HL-60 (cell line): Measurements from ENCODE around the gene GREM1.

Experiments
- DNase-seq, 2 experiments: peaks; one replicate each; pipeline ENCODE4 v3.0.0-alpha.2; 2010 to 2020; ENCODE audit warnings: low read depth in 1 of 2, low spot score in 1 of 2
- H3K27ac ChIP-seq: fragments of 250-450 bp; sonication (Bioruptor Pico); replicated peaks from 2 replicates; pipeline ENCODE4 v1.5.1; 2020; ENCODE audit warnings: mild to moderate bottlenecking, moderate library complexity
- H3K27me3 ChIP-seq: fragments of 250-450 bp; sonication (Bioruptor Pico); 2 replicates; pipeline ENCODE4 v1.5.1; 2021; ENCODE audit warnings: mild to moderate bottlenecking, moderate library complexity; ENCODE audit not compliant: insufficient read depth, poor library complexity, severe bottlenecking
- H3K4me3 ChIP-seq: replicated peaks from 2 replicates; pipeline ENCODE4 v1.5.1; 2011; ENCODE audit warnings: mild to moderate bottlenecking, control low read depth, low read length; ENCODE audit not compliant: insufficient read depth
- GABPA ChIP-seq: IDR thresholded peaks from 2 replicates; pipeline ENCODE4 v1.6.1; 2012; ENCODE audit warnings: low read depth
- POLR2AphosphoS5 ChIP-seq: IDR thresholded peaks from 2 replicates; pipeline ENCODE4 v1.6.1; 2012; ENCODE audit warnings: low read depth
- SPI1 ChIP-seq: IDR thresholded peaks from 2 replicates; pipeline ENCODE4 v1.6.1; 2012; ENCODE audit warnings: low read depth, mild to moderate bottlenecking, borderline replicate concordance
- TF ChIP-seq, protein P1 (sequence below): IDR thresholded peaks from one replicate; pipeline ENCODE4 v1.5.1; 2011; ENCODE audit warnings: low read length, control low read depth, inconsistent platforms; ENCODE audit not compliant: insufficient read depth
- TF ChIP-seq, protein P2 (sequence below): IDR thresholded peaks from 2 replicates; pipeline ENCODE4 v1.6.1; 2012; ENCODE audit warnings: low read depth; ENCODE audit not compliant: insufficient replicate concordance

Gene GREM1

DNA sequence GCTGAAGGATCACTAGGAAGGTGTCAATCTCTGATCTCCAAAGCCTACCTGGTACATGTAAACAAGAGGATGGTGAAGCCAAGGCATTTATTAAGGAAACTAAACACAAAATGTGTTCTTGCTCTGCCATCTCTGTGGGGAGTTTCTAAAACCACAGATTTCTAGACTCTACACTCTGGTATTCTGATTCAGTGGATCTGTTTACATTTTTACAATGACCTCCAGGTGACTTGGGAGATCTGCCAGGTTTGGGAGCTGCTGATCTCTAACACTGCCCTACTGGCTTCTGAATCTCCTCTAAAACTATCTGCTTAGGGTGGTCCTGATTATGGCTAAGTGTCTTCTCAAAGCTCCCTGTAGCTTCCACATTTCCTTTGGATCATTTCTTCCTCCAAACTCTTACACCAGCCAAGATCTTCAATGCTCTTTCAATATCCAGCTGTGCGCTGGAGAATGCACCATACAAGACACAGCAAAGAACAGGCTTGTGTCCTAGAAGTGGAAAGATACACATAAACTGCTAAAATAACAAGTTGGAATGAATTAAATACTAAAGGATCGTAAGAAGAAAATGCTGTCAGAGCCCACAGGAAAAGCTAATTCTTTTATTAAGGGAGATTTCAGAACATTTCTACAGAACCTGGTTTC is 72.7 kb downstream of the GREM1 start:
- no peak for DNase-seq
- TF ChIP-seq SPI1 (no peak), POLR2AphosphoS5 (no peak), GABPA (no peak)
- TF ChIP-seq, protein P1, sequence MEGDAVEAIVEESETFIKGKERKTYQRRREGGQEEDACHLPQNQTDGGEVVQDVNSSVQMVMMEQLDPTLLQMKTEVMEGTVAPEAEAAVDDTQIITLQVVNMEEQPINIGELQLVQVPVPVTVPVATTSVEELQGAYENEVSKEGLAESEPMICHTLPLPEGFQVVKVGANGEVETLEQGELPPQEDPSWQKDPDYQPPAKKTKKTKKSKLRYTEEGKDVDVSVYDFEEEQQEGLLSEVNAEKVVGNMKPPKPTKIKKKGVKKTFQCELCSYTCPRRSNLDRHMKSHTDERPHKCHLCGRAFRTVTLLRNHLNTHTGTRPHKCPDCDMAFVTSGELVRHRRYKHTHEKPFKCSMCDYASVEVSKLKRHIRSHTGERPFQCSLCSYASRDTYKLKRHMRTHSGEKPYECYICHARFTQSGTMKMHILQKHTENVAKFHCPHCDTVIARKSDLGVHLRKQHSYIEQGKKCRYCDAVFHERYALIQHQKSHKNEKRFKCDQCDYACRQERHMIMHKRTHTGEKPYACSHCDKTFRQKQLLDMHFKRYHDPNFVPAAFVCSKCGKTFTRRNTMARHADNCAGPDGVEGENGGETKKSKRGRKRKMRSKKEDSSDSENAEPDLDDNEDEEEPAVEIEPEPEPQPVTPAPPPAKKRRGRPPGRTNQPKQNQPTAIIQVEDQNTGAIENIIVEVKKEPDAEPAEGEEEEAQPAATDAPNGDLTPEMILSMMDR = no peak
- TF ChIP-seq, protein P2, sequence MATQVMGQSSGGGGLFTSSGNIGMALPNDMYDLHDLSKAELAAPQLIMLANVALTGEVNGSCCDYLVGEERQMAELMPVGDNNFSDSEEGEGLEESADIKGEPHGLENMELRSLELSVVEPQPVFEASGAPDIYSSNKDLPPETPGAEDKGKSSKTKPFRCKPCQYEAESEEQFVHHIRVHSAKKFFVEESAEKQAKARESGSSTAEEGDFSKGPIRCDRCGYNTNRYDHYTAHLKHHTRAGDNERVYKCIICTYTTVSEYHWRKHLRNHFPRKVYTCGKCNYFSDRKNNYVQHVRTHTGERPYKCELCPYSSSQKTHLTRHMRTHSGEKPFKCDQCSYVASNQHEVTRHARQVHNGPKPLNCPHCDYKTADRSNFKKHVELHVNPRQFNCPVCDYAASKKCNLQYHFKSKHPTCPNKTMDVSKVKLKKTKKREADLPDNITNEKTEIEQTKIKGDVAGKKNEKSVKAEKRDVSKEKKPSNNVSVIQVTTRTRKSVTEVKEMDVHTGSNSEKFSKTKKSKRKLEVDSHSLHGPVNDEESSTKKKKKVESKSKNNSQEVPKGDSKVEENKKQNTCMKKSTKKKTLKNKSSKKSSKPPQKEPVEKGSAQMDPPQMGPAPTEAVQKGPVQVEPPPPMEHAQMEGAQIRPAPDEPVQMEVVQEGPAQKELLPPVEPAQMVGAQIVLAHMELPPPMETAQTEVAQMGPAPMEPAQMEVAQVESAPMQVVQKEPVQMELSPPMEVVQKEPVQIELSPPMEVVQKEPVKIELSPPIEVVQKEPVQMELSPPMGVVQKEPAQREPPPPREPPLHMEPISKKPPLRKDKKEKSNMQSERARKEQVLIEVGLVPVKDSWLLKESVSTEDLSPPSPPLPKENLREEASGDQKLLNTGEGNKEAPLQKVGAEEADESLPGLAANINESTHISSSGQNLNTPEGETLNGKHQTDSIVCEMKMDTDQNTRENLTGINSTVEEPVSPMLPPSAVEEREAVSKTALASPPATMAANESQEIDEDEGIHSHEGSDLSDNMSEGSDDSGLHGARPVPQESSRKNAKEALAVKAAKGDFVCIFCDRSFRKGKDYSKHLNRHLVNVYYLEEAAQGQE = no peak
- Histone ChIP-seq H3K4me3 (no peak overlapping the region), H3K27ac (no peak overlapping the region), H3K27me3 (no peaks in the 10 kb centered on the region)

DNA sequence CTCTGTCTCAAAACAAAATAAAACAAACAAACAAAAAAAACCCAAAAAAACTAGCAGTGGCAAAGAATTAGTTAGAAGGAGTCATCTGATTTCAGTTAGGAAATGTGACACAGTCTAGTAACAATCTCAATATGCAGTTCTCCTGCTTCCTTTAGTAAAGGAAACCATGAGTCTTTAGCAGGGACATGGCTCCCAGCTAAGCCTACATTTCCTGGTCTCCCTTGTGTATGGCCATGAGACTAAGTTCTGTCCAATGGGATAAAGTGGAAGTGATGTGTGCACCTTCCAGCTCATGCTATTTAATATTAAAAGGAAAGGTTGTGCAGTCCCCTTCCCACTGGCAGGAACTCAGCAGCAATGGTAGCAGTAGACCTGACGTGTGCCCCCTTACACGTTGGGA is 74.6 kb downstream of the GREM1 start:
- Histone ChIP-seq H3K27me3 (no peaks in the 10 kb centered on the region), H3K4me3 (no peak overlapping the region), H3K27ac (no peak overlapping the region)
- no peak for TF ChIP-seq SPI1
- no peak for TF ChIP-seq GABPA
- TF ChIP-seq, protein P2 = no peak
- TF ChIP-seq, protein P1 = no peak
- no peak for TF ChIP-seq POLR2AphosphoS5
- DNase-seq = no peak
